H1 (cell line): ENCODE measurements around the gene PRKCI. TPM values are rescaled to one million over a fixed set of nuclear protein-coding genes. Genes with fewer than 3 reads are reported as not detected.

ENCODE experiments used
- CTCF ChIA-PET: fragments of 300-600 bp; sonication (Branson Sonifier 250); formaldehyde crosslinking; loops from one replicate; lab custom pipeline; 2021; ENCODE audit not compliant: partially characterized antibody; lab: Charles Lee
- POLR2A ChIA-PET: fragments of 300-600 bp; sonication (Branson Sonifier 250); formaldehyde crosslinking; loops from one replicate; lab custom pipeline; 2021; ENCODE audit warnings: inconsistent platforms; ENCODE audit not compliant: partially characterized antibody; lab: Charles Lee
- DNase-seq, 2 experiments: peaks; one replicate each; pipeline versions ENCODE4 v3.0.0 to v3.0.0-alpha.2; 2010 to 2022; ENCODE audit warnings: low spot score in 2 of 2, low read depth in 1 of 2, mixed read lengths in 1 of 2
- FAIRE-seq: peaks from 2 replicates; lab custom pipeline; 2011; peaks lifted over from hg19 to GRCh38; lab: Jason Lieb, UNC
- H2AFZ ChIP-seq: 2 replicates; pipeline ENCODE4 v1.8.1; 2012; ENCODE audit warnings: low read length, inconsistent platforms
- H2AK5ac ChIP-seq: 2 replicates; pipeline ENCODE4 v1.6.1; 2013; ENCODE audit warnings: low read depth, low read length
- H2BK120ac ChIP-seq: replicated peaks from 2 replicates; pipeline ENCODE3; 2013; ENCODE audit warnings: low read depth, low read length, inconsistent platforms
- H2BK12ac ChIP-seq: 2 replicates; pipeline ENCODE4 v1.6.1; 2013; ENCODE audit warnings: low read depth, low read length
- H2BK15ac ChIP-seq: 2 replicates; pipeline ENCODE4 v1.6.1; 2013; ENCODE audit warnings: low read length
- H2BK20ac ChIP-seq: 2 replicates; pipeline ENCODE4 v1.6.1; 2013; ENCODE audit warnings: low read length
- H2BK5ac ChIP-seq: 2 replicates; pipeline ENCODE4 v1.6.1; 2013; ENCODE audit warnings: low read depth, low read length
- H3K14ac ChIP-seq: 2 replicates; pipeline ENCODE4 v1.6.1; 2013; ENCODE audit warnings: inconsistent platforms; ENCODE audit not compliant: insufficient read length
- H3K18ac ChIP-seq: 2 replicates; pipeline ENCODE4 v1.6.1; 2013; ENCODE audit warnings: low read length; ENCODE audit errors: extremely low read depth
- H3K23ac ChIP-seq: 2 replicates; pipeline ENCODE4 v1.6.1; 2013; ENCODE audit warnings: inconsistent platforms; ENCODE audit not compliant: insufficient read length
- H3K23me2 ChIP-seq: 2 replicates; pipeline ENCODE4 v1.6.1; 2013; ENCODE audit warnings: low read depth, low read length
- H3K27ac ChIP-seq: 2 replicates; pipeline ENCODE4 v1.6.1; 2011; ENCODE audit warnings: low read depth, low read length, inconsistent platforms
- H3K27me3 ChIP-seq, 4 experiments: replicated peaks in 1 of 4; 1 replicate in 1 of 4; 2 replicates in 3 of 4; pipeline versions ENCODE4 v1.6.1 to v1.8.1; 2011 to 2013; ENCODE audit warnings: low read length in 3 of 4, mild to moderate bottlenecking in 3 of 4, inconsistent platforms in 2 of 4, mixed read lengths in 2 of 4, moderate library complexity in 1 of 4; ENCODE audit not compliant: control insufficient read depth in 3 of 4, insufficient read depth in 3 of 4; ENCODE audit errors: extremely low read depth in 1 of 4
- H3K36me3 ChIP-seq, 4 experiments: 2 replicates each; pipeline versions ENCODE4 v1.6.1 to v1.8.1; 2011 to 2013; ENCODE audit warnings: mild to moderate bottlenecking in 4 of 4, low read length in 3 of 4, moderate library complexity in 2 of 4, control low read depth in 1 of 4, inconsistent platforms in 1 of 4; ENCODE audit not compliant: insufficient read depth in 4 of 4, control insufficient read depth in 2 of 4
- H3K4ac ChIP-seq: replicated peaks from 2 replicates; pipeline ENCODE3; 2013; ENCODE audit warnings: low read length, low read depth, mixed read lengths, inconsistent platforms; ENCODE audit not compliant: insufficient read length
- H3K4me1 ChIP-seq, 4 experiments: replicated peaks in 1 of 4; 1 replicate in 1 of 4; 2 replicates in 3 of 4; pipeline versions ENCODE4 v1.6.1 to v1.8.1; 2011 to 2013; ENCODE audit warnings: low read length in 3 of 4, inconsistent platforms in 2 of 4, mixed read lengths in 1 of 4; ENCODE audit not compliant: insufficient read depth in 4 of 4, control insufficient read depth in 3 of 4
- H3K4me2 ChIP-seq, 2 experiments: 2 replicates each; pipeline versions ENCODE4 v1.6.1 to v1.8.1; 2011 to 2013; ENCODE audit warnings: low read depth in 2 of 2, low read length in 2 of 2, control low read depth in 1 of 2, inconsistent platforms in 1 of 2, mild to moderate bottlenecking in 1 of 2; ENCODE audit not compliant: insufficient read depth in 1 of 2
- H3K4me3 ChIP-seq, 4 experiments: fragments of 200-600, 300-600 bp in 1 of 4; sonication (generic), shearing (Covaris generic), sonication (Bioruptor Twin) in 1 of 4; 2 replicates each; pipeline versions ENCODE4 v1.5.1 to v1.8.1; 2011 to 2016; ENCODE audit warnings: low read length in 4 of 4, low read depth in 3 of 4, control low read depth in 2 of 4, inconsistent platforms in 2 of 4, mild to moderate bottlenecking in 2 of 4, mixed read lengths in 1 of 4, moderate library complexity in 1 of 4; ENCODE audit not compliant: insufficient read depth in 2 of 4; ENCODE audit errors: extremely low read depth in 1 of 4
- H3K56ac ChIP-seq: replicated peaks from 2 replicates; pipeline ENCODE3; 2013; ENCODE audit warnings: low read depth, mild to moderate bottlenecking, mixed read lengths, low read length, inconsistent platforms; ENCODE audit not compliant: insufficient read length
- H3K79me1 ChIP-seq: 2 replicates; pipeline ENCODE4 v1.6.1; 2013; ENCODE audit warnings: low read depth, low read length, control low read depth
- H3K79me2 ChIP-seq, 2 experiments: 2 replicates each; pipeline versions ENCODE4 v1.6.1 to v1.8.1; 2012 to 2013; ENCODE audit warnings: low read length in 2 of 2, mild to moderate bottlenecking in 2 of 2, inconsistent platforms in 1 of 2; ENCODE audit not compliant: insufficient read depth in 2 of 2, control insufficient read depth in 1 of 2
- H3K9ac ChIP-seq, 4 experiments: replicated peaks in 1 of 4; 1 replicate in 1 of 4; 2 replicates in 3 of 4; pipeline versions ENCODE4 v1.6.1 to v1.8.1; 2011 to 2013; ENCODE audit warnings: low read depth in 3 of 4, low read length in 3 of 4, control low read depth in 2 of 4, mild to moderate bottlenecking in 2 of 4, moderate library complexity in 2 of 4, inconsistent platforms in 1 of 4; ENCODE audit errors: extremely low read depth in 1 of 4
- H3K9me3 ChIP-seq, 2 experiments: 2 replicates each; pipeline versions ENCODE4 v1.6.1 to v1.8.1; 2012 to 2013; ENCODE audit warnings: mild to moderate bottlenecking in 2 of 2, moderate library complexity in 2 of 2, control low read depth in 1 of 2, inconsistent platforms in 1 of 2, low read depth in 1 of 2, low read length in 1 of 2, mixed read lengths in 1 of 2; ENCODE audit not compliant: insufficient read depth in 2 of 2
- H4K20me1 ChIP-seq, 2 experiments: replicated peaks in 1 of 2; 2 replicates each; pipeline versions ENCODE3 to v1.8.1; 2011 to 2013; ENCODE audit warnings: inconsistent platforms in 2 of 2, low read length in 2 of 2, mild to moderate bottlenecking in 1 of 2; ENCODE audit not compliant: insufficient read depth in 2 of 2, control insufficient read depth in 1 of 2
- H4K5ac ChIP-seq: 2 replicates; pipeline ENCODE4 v1.6.1; 2013; ENCODE audit warnings: low read length, low read depth, mixed read lengths, inconsistent platforms; ENCODE audit not compliant: insufficient read length
- H4K8ac ChIP-seq: 2 replicates; pipeline ENCODE4 v1.8.0; 2013; ENCODE audit warnings: mild to moderate bottlenecking, moderate library complexity, low read length, inconsistent platforms; ENCODE audit not compliant: insufficient read depth; ENCODE audit errors: extremely low read depth
- H4K91ac ChIP-seq: replicated peaks from 2 replicates; pipeline ENCODE3; 2013; ENCODE audit warnings: low read length, mixed read lengths, inconsistent platforms; ENCODE audit not compliant: insufficient read length
- CEBPB ChIP-seq: IDR thresholded peaks from 2 replicates; pipeline ENCODE4 v1.6.1; 2012; ENCODE audit warnings: low read depth, low read length
- EP300 ChIP-seq, 2 experiments: IDR thresholded peaks; 1 replicate in 1 of 2; 2 replicates in 1 of 2; pipeline ENCODE4 v1.6.1; 2011 to 2012; ENCODE audit warnings: low read depth in 2 of 2, low read length in 2 of 2, mild to moderate bottlenecking in 2 of 2, borderline replicate concordance in 1 of 2, inconsistent platforms in 1 of 2, moderate library complexity in 1 of 2
- KDM5A ChIP-seq: fragments of 200-600 bp; IDR thresholded peaks from 2 replicates; pipeline ENCODE4 v1.7.1; 2012; ENCODE audit warnings: mild to moderate bottlenecking, low read length, inconsistent platforms, mixed read lengths
- SAP30 ChIP-seq: fragments of 300-600 bp; sonication (generic); IDR thresholded peaks from 2 replicates; pipeline ENCODE4 v1.7.1; 2012; ENCODE audit warnings: low read length, moderate library complexity, mild to moderate bottlenecking, inconsistent platforms; ENCODE audit not compliant: insufficient read depth, insufficient replicate concordance
- SIX5 ChIP-seq: IDR thresholded peaks from 2 replicates; pipeline ENCODE4 v1.6.1; 2011; ENCODE audit warnings: mild to moderate bottlenecking, low read depth, low read length
- SP4 ChIP-seq: IDR thresholded peaks from 2 replicates; pipeline ENCODE4 v1.6.1; 2012; ENCODE audit warnings: low read length, inconsistent platforms
- SRF ChIP-seq: IDR thresholded peaks from 2 replicates; pipeline ENCODE4 v1.6.1; 2011; ENCODE audit warnings: mild to moderate bottlenecking, low read depth, low read length, moderate library complexity
- TCF12 ChIP-seq: IDR thresholded peaks from 2 replicates; pipeline ENCODE4 v1.6.1; 2011; ENCODE audit warnings: low read depth, mild to moderate bottlenecking, low read length
- WGBS, 2 experiments: shearing (Covaris generic) in 1 of 2; methylation state at CpG; one replicate each; pipeline versions ENCODE4 v1.1.6 to v1.1.7; 2013 to 2015; ENCODE audit warnings: low lambda C conversion rate in 2 of 2, mixed read lengths in 2 of 2, inconsistent platforms in 1 of 2, low coverage in 1 of 2, missing lambda C conversion rate in 1 of 2; ENCODE audit not compliant: insufficient replicate concordance in 2 of 2, insufficient coverage in 1 of 2, insufficient read length in 1 of 2; ENCODE audit errors: extremely low coverage in 1 of 2, missing lambda C conversion rate in 1 of 2; 5-methylcytosine and 5-hydroxymethylcytosine counted together
- polyA plus RNA-seq, 7 experiments: library from polyadenylated mRNA; depleted of rRNA in 3 of 7; stranded (reverse) in 5 of 7; unstranded in 2 of 7; fragments of >200 nt in 5 of 7; fragments of 200-250 nt in 2 of 7; gene quantifications; 1 replicate in 5 of 7; 2 replicates in 1 of 7; 4 replicates in 1 of 7; pipeline versions ENCODE4 v1.2.1 to v1.2.3, GENCODE V29; 2011 to 2013; ENCODE audit warnings: missing spikeins in 2 of 7, mixed read lengths in 2 of 7
- total RNA-seq: library from RNA; stranded (reverse); fragmentation: NEBNext Ultra II Directional; extraction: Animal tissue kit (Norgen Biotek cat#: 25700); gene quantifications from 2 replicates; pipeline ENCODE4 v1.2.1, GENCODE V29; 2021
- TF ChIP-seq, protein P1 (sequence below): IDR thresholded peaks from 2 replicates; pipeline ENCODE4 v1.6.1; 2011; ENCODE audit warnings: low read length, improper control_type of control experiment
- TF ChIP-seq, protein P2 (sequence below), 3 experiments: IDR thresholded peaks; 1 replicate in 2 of 3; 2 replicates in 1 of 3; pipeline versions ENCODE4 v1.5.1 to v1.6.1; 2011; ENCODE audit warnings: low read length in 3 of 3, mild to moderate bottlenecking in 3 of 3, inconsistent platforms in 2 of 3, low read depth in 1 of 3, moderate library complexity in 1 of 3; ENCODE audit not compliant: insufficient read depth in 1 of 3; ENCODE audit errors: control extremely low read depth in 1 of 3

Gene PRKCI
- total and polyA plus RNA-seq, 2 of the 8 experiments (the other 6 are each of a cell fraction or from before 2014, with no cell fraction given): 24.3 to 100.0 TPM

DNA sequence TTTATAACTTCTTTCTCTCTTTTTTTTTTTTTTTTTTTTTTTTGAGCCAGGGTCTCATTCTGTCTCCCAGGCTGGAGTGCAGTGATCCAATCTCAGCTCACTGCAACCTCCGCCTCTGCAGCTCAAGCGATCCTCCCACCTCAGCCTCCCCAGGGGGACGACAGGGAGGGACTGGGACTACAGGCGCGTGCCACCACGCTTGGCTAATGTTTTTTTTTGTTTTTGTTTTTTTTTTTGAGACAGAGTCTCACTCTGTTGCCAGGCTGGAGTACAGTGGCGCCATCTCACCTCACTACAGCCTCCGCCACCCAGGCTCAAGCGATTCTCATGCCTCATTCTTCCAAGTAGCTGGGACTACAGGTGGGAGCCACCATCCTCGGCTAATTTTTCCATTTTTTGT lies 17.7 kb upstream of the PRKCI start:
- no peaks in the 10 kb centered on the region for H3K79me1 ChIP-seq
- no peak overlapping the region for H3K9ac ChIP-seq
- H3K56ac ChIP-seq: no peak overlapping the region
- H4K8ac ChIP-seq: no peak overlapping the region
- CTCF ChIA-PET: interaction anchor here (0.6 to 1.2 kb wide), 3 partner anchors 11 to 70 kb away, joined by 3 read pairs; no protein-coding TSS in a partner anchor
- no peak overlapping the region for H3K4me3 ChIP-seq
- 93% methylated on average over 10 of the region's 10 CpGs; no CpG with 5 or more reads in 1 of the 2 experiments for WGBS, 2 experiments
- no peak overlapping the region for H2AFZ ChIP-seq
- no peak for DNase-seq
- no peaks in the 10 kb centered on the region for H4K20me1 ChIP-seq
- no peak overlapping the region for H3K14ac ChIP-seq
- POLR2A ChIA-PET: interaction anchor here (0.6 kb wide), 1 partner anchor 157 kb away, joined by 3 read pairs; no protein-coding TSS in a partner anchor
- H3K27me3 ChIP-seq: no peaks in the 10 kb centered on the region
- no peak overlapping the region for H3K4ac ChIP-seq
- H3K27ac ChIP-seq: no peak overlapping the region
- H3K4me1 ChIP-seq: no peaks in the 10 kb centered on the region
- no peak overlapping the region for H3K23ac ChIP-seq
- H2BK5ac ChIP-seq: no peak overlapping the region
- H2BK12ac ChIP-seq: no peak overlapping the region
- H3K79me2 ChIP-seq: no peaks in the 10 kb centered on the region
- H4K91ac ChIP-seq: no peak overlapping the region
- FAIRE-seq: no peak
- H3K9me3 ChIP-seq: no peaks in the 10 kb centered on the region
- no peak overlapping the region for H2AK5ac ChIP-seq
- no peak overlapping the region for H2BK20ac ChIP-seq
- H3K18ac ChIP-seq: no peak overlapping the region
- H3K4me2 ChIP-seq: no peak overlapping the region
- H4K5ac ChIP-seq: no peak overlapping the region
- no peaks in the 10 kb centered on the region for H3K36me3 ChIP-seq
- 0 out of 2 replicates have a peak, but pooled peaks cover 1% of the 10 kb centered on the region for H3K23me2 ChIP-seq
- no peak overlapping the region for H2BK15ac ChIP-seq
- H2BK120ac ChIP-seq: no peak overlapping the region
- TF ChIP-seq, protein P1, sequence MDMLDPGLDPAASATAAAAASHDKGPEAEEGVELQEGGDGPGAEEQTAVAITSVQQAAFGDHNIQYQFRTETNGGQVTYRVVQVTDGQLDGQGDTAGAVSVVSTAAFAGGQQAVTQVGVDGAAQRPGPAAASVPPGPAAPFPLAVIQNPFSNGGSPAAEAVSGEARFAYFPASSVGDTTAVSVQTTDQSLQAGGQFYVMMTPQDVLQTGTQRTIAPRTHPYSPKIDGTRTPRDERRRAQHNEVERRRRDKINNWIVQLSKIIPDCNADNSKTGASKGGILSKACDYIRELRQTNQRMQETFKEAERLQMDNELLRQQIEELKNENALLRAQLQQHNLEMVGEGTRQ: no peak
- TF ChIP-seq SRF (no peak), EP300 (IDR thresholded peaks at IDR 0.05; ENCODE audit: borderline replicate concordance in 1 of 2, low read depth in 2 of 2, low read length in 2 of 2) (no peak), SP4 (no peak), KDM5A (no peak), SAP30 (no peak), TCF12 (no peak), SIX5 (no peak), CEBPB (no peak)
- TF ChIP-seq, protein P2, sequence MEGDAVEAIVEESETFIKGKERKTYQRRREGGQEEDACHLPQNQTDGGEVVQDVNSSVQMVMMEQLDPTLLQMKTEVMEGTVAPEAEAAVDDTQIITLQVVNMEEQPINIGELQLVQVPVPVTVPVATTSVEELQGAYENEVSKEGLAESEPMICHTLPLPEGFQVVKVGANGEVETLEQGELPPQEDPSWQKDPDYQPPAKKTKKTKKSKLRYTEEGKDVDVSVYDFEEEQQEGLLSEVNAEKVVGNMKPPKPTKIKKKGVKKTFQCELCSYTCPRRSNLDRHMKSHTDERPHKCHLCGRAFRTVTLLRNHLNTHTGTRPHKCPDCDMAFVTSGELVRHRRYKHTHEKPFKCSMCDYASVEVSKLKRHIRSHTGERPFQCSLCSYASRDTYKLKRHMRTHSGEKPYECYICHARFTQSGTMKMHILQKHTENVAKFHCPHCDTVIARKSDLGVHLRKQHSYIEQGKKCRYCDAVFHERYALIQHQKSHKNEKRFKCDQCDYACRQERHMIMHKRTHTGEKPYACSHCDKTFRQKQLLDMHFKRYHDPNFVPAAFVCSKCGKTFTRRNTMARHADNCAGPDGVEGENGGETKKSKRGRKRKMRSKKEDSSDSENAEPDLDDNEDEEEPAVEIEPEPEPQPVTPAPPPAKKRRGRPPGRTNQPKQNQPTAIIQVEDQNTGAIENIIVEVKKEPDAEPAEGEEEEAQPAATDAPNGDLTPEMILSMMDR (IDR thresholded peaks at IDR 0.05; ENCODE audit: control extremely low read depth in 1 of 3, insufficient read depth in 1 of 3, low read depth in 1 of 3, low read length in 3 of 3): no peak
